Common myeloid progenitor, CD34-positive (primary cell): ENCODE data around the gene CD69.

Experiments
- CTCF ChIA-PET: fragments of 350-600 bp; sonication (Branson Sonifier 250); formaldehyde crosslinking; loops from one replicate; lab custom pipeline; 2021; ENCODE audit warnings: antibody characterized with exemption; lab: Charles Lee
- POLR2A ChIA-PET: fragments of 350-600 bp; sonication (Branson Sonifier 250); formaldehyde crosslinking; loops from one replicate; lab custom pipeline; 2021; ENCODE audit warnings: antibody characterized with exemption; lab: Charles Lee
- DNase-seq, 3 donors: peaks; one replicate each; pipeline versions ENCODE4 v3.0.0 to v3.0.0-alpha.2; 2013
- H3K27ac ChIP-seq, 2 experiments: 1 replicate in 1 of 2; 2 replicates in 1 of 2; pipeline ENCODE4 v1.7.0; 2013; ENCODE audit warnings: inconsistent platforms in 2 of 2, low read length in 2 of 2, mild to moderate bottlenecking in 2 of 2, low read depth in 1 of 2, moderate library complexity in 1 of 2; ENCODE audit not compliant: severe bottlenecking in 2 of 2, insufficient read depth in 1 of 2, poor library complexity in 1 of 2
- H3K27me3 ChIP-seq, 5 experiments: replicated peaks in 2 of 5; 1 replicate in 3 of 5; 2 replicates in 2 of 5; pipeline versions ENCODE4 v1.6.1 to v1.7.0; 2013; ENCODE audit warnings: low read length in 4 of 5, mild to moderate bottlenecking in 2 of 5, moderate library complexity in 2 of 5, inconsistent platforms in 1 of 5; ENCODE audit not compliant: insufficient read depth in 5 of 5, control insufficient read depth in 4 of 5
- H3K36me3 ChIP-seq, 4 experiments: 1 replicate in 2 of 4; 2 replicates in 2 of 4; pipeline versions ENCODE4 v1.6.1 to v1.7.0; 2013; ENCODE audit warnings: low read length in 3 of 4, control low read depth in 1 of 4, mild to moderate bottlenecking in 1 of 4; ENCODE audit not compliant: control insufficient read depth in 4 of 4, insufficient read depth in 4 of 4
- H3K4me1 ChIP-seq, 4 experiments: 1 replicate in 3 of 4; 2 replicates in 1 of 4; pipeline versions ENCODE4 v1.6.1 to v1.7.1; 2013; ENCODE audit warnings: low read length in 3 of 4, mild to moderate bottlenecking in 3 of 4, control low read depth in 1 of 4, inconsistent platforms in 1 of 4, moderate library complexity in 1 of 4; ENCODE audit not compliant: control insufficient read depth in 4 of 4, insufficient read depth in 4 of 4; ENCODE audit errors: control extremely low read depth in 1 of 4
- H3K4me3 ChIP-seq, 7 experiments: 1 replicate in 4 of 7; 2 replicates in 3 of 7; pipeline versions ENCODE4 v1.5.1 to v1.7.0; 2013; ENCODE audit warnings: mild to moderate bottlenecking in 7 of 7, low read length in 6 of 7, moderate library complexity in 6 of 7, inconsistent platforms in 2 of 7, low read depth in 2 of 7, control low read depth in 1 of 7; ENCODE audit not compliant: insufficient read depth in 4 of 7, control insufficient read depth in 1 of 7; ENCODE audit errors: extremely low read depth in 1 of 7
- H3K9me3 ChIP-seq, 5 experiments: 1 replicate in 4 of 5; 2 replicates in 1 of 5; pipeline versions ENCODE4 v1.6.1 to v1.7.1; 2013; ENCODE audit warnings: low read length in 4 of 5, mild to moderate bottlenecking in 2 of 5, inconsistent platforms in 1 of 5, low read depth in 1 of 5, moderate library complexity in 1 of 5; ENCODE audit not compliant: control insufficient read depth in 4 of 5, insufficient read depth in 2 of 5; ENCODE audit errors: control extremely low read depth in 1 of 5
- WGBS: methylation state at CpG from one replicate; pipeline ENCODE4 v1.1.5; 2013; ENCODE audit not compliant: insufficient coverage; 5-methylcytosine and 5-hydroxymethylcytosine counted together

CD69 gene

GRCh38 chr12:9736936-9737705 lies 23.6 kb downstream of the CD69 start:
- peaks cover 24 to 73% (median 53%) of the 10 kb centered on the region in 4 experiments for H3K4me1 ChIP-seq
- no peaks in the 10 kb centered on the region for H3K27me3 ChIP-seq
- peak overlapping the region; percentile 77 to 87 for H3K27ac ChIP-seq
- no peaks in the 10 kb centered on the region for H3K36me3 ChIP-seq
- H3K9me3 ChIP-seq, result no peaks in the 10 kb centered on the region
- peak overlapping the region in 3 of 7 experiments; percentile 20 to 45 (median 32) for H3K4me3 ChIP-seq
- CTCF ChIA-PET, result interaction anchor here (2.3 kb wide), 1 partner anchor 13 kb away, joined by 8 read pairs; no protein-coding TSS in a partner anchor
- WGBS, result 0% methylated on average over 1 of the region's 3 CpGs
- POLR2A ChIA-PET, result no interaction called here
- peak; percentile 59 to 90 (median 85) for DNase-seq

GRCh38 chr12:9735601-9736000 lies 25.1 kb downstream of the CD69 start:
- ChIA-PET CTCF (interaction anchor here (0.8 kb wide), 1 partner anchor 423 kb away, joined by 3 read pairs; no protein-coding TSS in a partner anchor), POLR2A (no interaction called here)
- no peak overlapping the region for H3K27ac ChIP-seq
- no peak for DNase-seq
- 57% methylated on average over 1 of the region's 3 CpGs for WGBS
- H3K4me1 ChIP-seq, result peaks cover 28 to 73% (median 56%) of the 10 kb centered on the region in 4 experiments
- no peaks in the 10 kb centered on the region for H3K9me3 ChIP-seq
- no peaks in the 10 kb centered on the region for H3K27me3 ChIP-seq
- H3K36me3 ChIP-seq, result no peaks in the 10 kb centered on the region
- no peak overlapping the region for H3K4me3 ChIP-seq

GRCh38 chr12:9732921-9733461 lies 27.7 kb downstream of the CD69 start, which contains the start of gene CLECL1:
Gene CLECL1 (minus strand): TSS chr12:9733097.
- ChIA-PET CTCF (interaction anchor here (0.9 kb wide), 2 partner anchors 10 to 24 kb away, joined by 4 read pairs; no protein-coding TSS in a partner anchor), POLR2A (no interaction called here)
- WGBS, result 90% methylated on average over 6 of the region's 8 CpGs
- H3K4me1 ChIP-seq, result peaks cover 25 to 57% (median 40%) of the 10 kb centered on the region in 4 experiments
- peak within 1 kb of the TSS; percentile 51 to 83 for H3K27ac ChIP-seq
- H3K27me3 ChIP-seq, result no peaks in the 10 kb centered on the region
- peak in 2 of 3 donors; percentile 71 to 77 for DNase-seq
- no peaks in the 10 kb centered on the region for H3K36me3 ChIP-seq
- peak within 1 kb of the TSS in 5 of 7 experiments; percentile 19 to 65 (median 44) for H3K4me3 ChIP-seq
- no peaks in the 10 kb centered on the region for H3K9me3 ChIP-seq

GRCh38 chr12:9731797-9732196 lies 28.9 kb downstream of the CD69 start:
- peak; percentile 40 to 85 (median 80) for DNase-seq

GRCh38 chr12:9731393-9731792 lies 29.3 kb downstream of the CD69 start:
- CTCF ChIA-PET, result no interaction called here
- Histone ChIP-seq H3K4me3 (peak overlapping the region in 3 of 7 experiments; percentile 19 to 65 (median 55)), H3K27me3 (no peaks in the 10 kb centered on the region), H3K9me3 (no peaks in the 10 kb centered on the region), H3K27ac (peak overlapping the region; percentile 51 to 83), H3K36me3 (no peaks in the 10 kb centered on the region), H3K4me1 (peaks cover 18 to 41% (median 31%) of the 10 kb centered on the region in 4 experiments)
- 83% methylated on average over 2 of the region's 6 CpGs for WGBS
- DNase-seq, result no peak
- POLR2A ChIA-PET, result no interaction called here

More at GRCh38 chr12:9731797-9732196, 28.9 kb downstream of the CD69 start:
- H3K4me3 ChIP-seq, result peak overlapping the region in 5 of 7 experiments; percentile 19 to 65 (median 44)
- CTCF ChIA-PET, result no interaction called here
- H3K27ac ChIP-seq, result peak overlapping the region; percentile 51 to 83
- no peaks in the 10 kb centered on the region for H3K27me3 ChIP-seq
- H3K4me1 ChIP-seq, result peaks cover 18 to 45% (median 33%) of the 10 kb centered on the region in 4 experiments
- no peaks in the 10 kb centered on the region for H3K36me3 ChIP-seq
- POLR2A ChIA-PET, result no interaction called here
- no peaks in the 10 kb centered on the region for H3K9me3 ChIP-seq
- WGBS, result 60% methylated on average over 1 of the region's 2 CpGs

- Histone ChIP-seq H3K4me1 (peaks cover 18 to 35% (median 27%) of the 10 kb centered on the region in 4 experiments), H3K4me3 (peak overlapping the region in 1 of 7 experiments; percentile 55), H3K36me3 (no peaks in the 10 kb centered on the region), H3K9me3 (no peaks in the 10 kb centered on the region), H3K27me3 (no peaks in the 10 kb centered on the region), H3K27ac (no peak overlapping the region)
- WGBS, result 93% methylated on average over 4 of the region's 6 CpGs
- DNase-seq, result no peak
- ChIA-PET POLR2A (no interaction called here), CTCF (interaction anchor here (1.5 kb wide), 1 partner anchor 12 kb away, joined by 3 read pairs; no protein-coding TSS in a partner anchor)
Measured at GRCh38 chr12:9730591-9730990, 30.1 kb downstream of the CD69 start.
